HG02610 (cell line): ENCODE measurements around the gene FBXO31.
A peak's percentile ranks its signal among the peaks of the same experiment; 100 is the strongest.

Source experiments
- ATAC-seq: cut with Tn5 transposase; IDR thresholded peaks from one replicate; pipeline ENCODE4 v1.9.1; 2021; ENCODE audit warnings: mild to moderate bottlenecking, moderate library complexity; ENCODE audit not compliant: unreplicated experiment

Gene FBXO31

GRCh38 chr16:87330646-87331045 lies 52.9 kb downstream of the FBXO31 start:
- ATAC-seq: no peak

DNA sequence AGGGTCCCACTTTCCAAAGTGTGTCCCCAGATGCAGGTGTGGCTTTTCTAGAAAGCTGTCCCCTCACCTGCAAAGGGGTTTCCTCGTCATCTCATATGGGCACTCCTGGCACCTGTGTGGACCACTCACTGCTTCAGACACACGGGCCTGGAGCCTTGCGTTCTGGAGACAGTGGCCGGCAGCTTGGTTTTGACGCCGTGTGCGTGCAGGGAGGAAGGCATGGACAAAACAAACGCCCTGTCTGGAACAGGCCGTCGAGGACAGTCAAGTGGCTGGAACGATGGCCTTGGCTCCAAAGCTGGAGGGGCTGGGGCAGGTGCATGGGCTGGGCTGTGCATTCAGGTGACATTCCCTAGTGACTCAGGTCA lies 53.3 kb downstream of the FBXO31 start:
- ATAC-seq: no peak

DNA sequence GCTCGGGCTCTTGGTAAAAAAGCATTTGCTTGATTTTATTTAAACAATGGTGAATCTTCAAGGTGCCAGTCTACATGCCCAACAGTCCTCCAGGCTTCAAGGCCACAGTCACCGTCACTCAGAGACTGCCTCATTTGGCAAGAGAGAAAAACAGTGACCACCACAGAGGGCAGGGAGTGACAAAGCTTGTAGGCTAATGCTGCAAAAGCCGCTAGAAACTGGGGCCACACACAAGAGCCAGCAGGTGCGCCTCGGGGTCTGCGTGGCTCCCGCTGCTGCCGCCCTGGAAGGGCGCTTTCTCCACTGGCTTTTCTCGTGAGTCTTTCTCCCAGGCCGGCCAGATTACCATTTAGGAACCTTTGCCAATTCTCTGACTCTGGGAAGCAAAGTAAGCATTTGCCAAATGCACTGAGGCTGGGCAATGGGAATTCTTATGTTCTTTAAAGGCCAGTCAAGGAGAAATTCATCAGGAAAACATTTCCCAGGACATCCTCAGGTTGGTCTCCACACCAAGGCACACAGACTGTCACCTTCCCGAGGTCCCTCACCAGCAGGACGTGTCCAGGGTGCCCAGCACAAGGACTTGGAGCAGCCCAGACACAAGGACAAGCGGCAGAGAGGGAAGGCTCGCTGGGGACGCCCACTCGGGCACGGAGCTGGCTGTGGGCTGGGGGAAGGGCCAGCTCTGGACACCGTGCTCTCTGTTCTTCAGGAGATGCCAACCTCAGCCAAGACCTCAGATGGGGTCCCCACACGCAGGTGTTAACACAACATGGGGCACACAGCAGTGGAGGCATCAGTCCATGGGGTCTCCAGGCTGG lies 53.9 kb downstream of the FBXO31 start:
- ATAC-seq: no peak

DNA sequence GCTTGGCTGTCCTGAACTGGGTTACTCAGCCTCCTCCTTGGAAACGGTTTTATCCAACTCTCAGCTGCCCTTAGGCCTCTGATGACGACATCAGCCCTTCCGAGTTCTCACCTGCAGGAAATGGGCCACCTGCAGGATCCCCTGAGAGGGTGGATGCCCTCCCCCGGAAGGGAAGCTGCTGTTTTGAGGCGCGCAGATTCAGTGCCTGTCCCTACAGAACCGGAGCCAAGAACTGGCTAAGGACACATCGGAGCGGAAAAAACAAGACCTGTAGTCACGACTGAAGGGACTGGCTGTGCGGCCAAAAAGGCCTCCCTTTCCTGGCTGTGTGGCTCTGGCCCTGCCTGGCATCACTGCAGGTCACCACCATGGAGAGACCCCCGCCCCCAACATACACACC lies 54.7 kb downstream of the FBXO31 start:
- ATAC-seq: no peak

DNA sequence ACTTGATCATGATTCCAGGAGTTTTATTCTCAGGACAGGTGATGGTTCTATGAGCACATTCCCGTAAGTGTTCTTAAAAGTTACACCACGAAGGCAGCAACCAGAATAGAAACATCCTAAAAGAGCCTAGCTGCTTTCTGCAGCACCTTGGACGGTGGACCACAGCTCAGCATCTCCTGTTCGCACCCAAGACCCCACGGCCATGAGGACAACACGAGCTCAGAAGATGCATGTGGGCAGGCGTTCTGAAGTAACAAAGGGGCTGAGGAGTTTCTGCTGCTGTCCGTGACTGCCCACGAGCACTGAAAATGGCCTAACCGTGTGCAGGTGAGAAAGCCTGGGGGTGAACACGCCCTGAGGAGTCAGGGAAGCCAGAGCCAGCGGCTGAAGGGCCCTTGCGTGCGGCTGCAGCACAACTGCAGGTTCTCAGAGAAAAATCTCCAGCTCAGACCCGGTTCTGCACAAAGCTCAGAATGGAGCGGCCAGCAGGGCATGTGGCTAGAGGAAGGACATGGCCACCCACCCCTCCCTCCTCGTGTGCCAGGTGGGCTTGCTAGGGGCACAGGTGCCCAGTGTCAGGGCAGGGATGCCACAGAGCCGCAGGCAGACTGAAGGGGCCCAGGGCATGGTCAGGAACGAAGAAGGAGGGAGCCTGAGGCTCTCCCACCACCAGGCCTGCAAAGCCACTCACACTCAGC lies 55.6 kb downstream of the FBXO31 start:
- no peak for ATAC-seq

GRCh38 chr16:87326151-87326571 lies 57.4 kb downstream of the FBXO31 start:
- no peak for ATAC-seq

GRCh38 chr16:87325423-87325858 lies 58.1 kb downstream of the FBXO31 start:
- no peak for ATAC-seq

- no peak for ATAC-seq
Measured at GRCh38 chr16:87324411-87325275, 58.9 kb downstream of the FBXO31 start.

GRCh38 chr16:87323727-87324410 lies 59.7 kb downstream of the FBXO31 start:
- no peak for ATAC-seq

GRCh38 chr16:87322833-87323726 lies 60.5 kb downstream of the FBXO31 start:
- ATAC-seq: no peak

DNA sequence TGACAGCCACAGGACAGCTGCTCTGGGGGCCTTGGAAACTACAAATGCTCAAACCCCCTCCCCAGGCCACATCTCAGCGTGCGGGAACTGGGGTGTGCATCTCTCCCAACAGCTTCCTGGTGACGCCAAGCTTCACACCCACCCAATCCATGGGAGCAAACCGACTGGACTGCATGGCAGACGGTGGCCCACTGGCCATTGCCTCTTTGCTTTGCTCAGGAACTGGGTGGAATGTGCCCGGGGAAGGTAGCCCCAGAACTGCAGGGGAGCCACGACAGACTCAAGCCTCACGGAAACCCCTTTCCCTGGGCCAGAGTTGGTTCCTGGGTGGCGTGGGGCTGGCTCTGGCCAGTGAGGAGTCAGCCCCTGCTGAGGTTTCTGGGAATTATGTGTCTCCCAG lies 61.2 kb downstream of the FBXO31 start:
- ATAC-seq: no peak

DNA sequence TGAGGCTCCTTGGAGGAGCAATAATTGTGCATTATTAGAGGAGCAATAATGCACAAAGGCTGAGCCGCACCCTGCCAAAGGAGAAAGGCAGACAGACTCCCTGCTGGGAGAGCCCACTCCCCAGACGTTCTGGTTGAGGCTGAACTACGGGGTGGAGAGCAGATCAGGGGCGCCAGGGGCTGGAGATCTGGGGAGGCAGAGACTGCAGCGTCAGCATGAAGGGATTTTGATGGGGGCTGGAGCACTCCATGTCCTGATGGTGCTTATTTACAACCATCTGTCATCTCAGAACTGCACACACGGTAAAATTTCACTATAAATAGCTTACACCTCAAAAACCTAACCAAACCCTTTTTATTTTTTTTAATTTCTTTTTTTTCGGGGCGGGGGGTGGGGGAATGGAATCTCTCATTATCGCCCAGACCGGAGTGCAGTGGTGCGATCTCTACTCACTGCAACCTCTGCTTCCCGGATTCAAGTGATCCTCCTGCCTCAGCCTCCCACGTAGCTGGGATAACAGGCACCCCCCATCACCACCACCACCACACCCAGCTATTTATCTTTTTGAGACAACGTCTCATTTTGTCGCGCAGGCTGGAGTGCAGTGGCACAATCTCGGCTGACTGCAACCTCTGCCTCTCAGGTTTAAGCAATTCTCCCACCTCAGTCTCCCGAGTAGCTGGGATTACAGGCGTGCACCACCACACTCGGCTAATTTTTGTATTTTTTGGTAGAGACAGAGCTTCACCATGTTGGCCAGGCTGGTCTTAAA lies 62.1 kb downstream of the FBXO31 start:
- ATAC-seq: no peak

GRCh38 chr16:87320510-87321227 lies 62.9 kb downstream of the FBXO31 start:
- no peak for ATAC-seq

GRCh38 chr16:87319997-87320491 lies 63.5 kb downstream of the FBXO31 start:
- ATAC-seq: no peak

DNA sequence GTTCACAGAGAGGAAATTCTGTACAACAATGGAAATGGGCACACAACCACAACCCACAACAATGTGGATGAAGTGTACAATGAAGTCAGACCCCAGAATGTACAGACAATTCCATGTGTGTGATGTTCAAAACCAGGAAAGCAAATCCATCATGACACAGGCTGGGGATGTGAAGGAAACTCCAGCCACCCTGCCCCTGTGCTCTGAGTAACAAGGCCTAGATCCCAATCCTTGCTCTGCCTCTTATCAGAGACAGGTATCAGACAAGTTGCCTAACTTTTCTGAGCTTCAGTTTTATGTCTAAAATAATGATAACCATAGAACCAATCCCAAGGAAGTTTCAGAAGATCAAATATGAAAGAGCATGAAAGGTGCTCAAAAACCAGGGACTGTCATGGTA lies 64.6 kb downstream of the FBXO31 start:
- ATAC-seq: no peak

DNA sequence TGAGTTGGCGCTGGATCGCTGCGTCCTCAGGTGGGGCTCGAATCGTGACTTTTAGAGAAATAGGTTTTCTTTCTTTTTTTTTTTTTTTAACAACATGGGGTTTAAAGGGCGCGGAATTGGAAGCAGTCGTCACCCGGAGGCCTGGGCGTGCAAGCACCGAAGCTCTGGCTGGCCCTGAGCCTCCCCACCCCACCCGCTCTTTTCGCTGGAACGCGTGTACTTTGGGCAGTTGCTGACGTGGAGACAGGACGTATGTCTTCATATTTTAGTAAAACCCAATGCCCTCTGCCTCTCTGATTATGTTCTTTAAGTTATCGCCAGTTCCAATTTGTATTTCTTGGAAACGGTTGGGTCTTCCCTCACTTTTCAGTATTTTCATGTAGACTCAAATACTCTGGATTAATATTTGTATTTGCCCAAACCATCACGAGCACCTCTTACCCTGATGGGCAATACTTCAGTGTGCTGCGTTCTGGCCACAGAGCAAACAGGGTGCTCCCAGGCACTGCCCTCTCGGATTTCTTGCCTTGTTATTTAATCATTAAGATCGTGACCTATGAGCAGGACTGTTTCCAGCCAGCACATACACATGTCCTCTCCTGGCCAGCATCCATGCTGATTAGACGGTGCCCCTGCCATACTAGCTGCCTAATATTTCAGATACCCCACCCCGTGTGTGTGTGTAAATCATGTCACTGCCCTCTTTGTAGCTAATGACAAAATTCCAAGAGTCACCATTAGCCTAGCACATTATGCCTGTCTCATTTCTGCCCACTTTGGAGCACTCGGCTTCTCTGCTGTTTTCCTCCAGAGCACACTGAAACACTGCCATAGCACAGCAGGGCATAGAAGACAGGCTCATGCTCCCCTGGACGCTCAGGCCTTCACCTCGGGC lies 65.6 kb downstream of the FBXO31 start:
- ATAC-seq: peak; percentile 11
